K562 (cell line): Measurements from ENCODE around the gene ATG13. TPM values are rescaled to one million over a fixed set of nuclear protein-coding genes. Genes with fewer than 3 reads are reported as not detected.

ENCODE experiments used
- BCL6 ChIP-seq: fragments of 250-450 bp; sonication (Bioruptor Pico); IDR thresholded peaks from 2 replicates; pipeline ENCODE4 v1.4.0; 2020
- HLTF ChIP-seq: fragments of 450-650 bp; IDR thresholded peaks from 2 replicates; pipeline ENCODE4 v1.6.1; 2016
- HMGN3 ChIP-seq: IDR thresholded peaks from 2 replicates; pipeline ENCODE4 v1.6.1; 2011; ENCODE audit warnings: borderline replicate concordance, low read depth, mild to moderate bottlenecking, mixed read lengths, low read length; ENCODE audit not compliant: insufficient read length; ENCODE audit errors: extremely low read depth
- KAT2B ChIP-seq: IDR thresholded peaks from one replicate; pipeline ENCODE4 v1.6.1; 2012; ENCODE audit warnings: low read depth, mild to moderate bottlenecking, control low read depth, inconsistent platforms, low read length, moderate library complexity
- KDM1A ChIP-seq, 2 experiments: fragments of 450-650 bp; IDR thresholded peaks; 2 replicates each; pipeline ENCODE4 v1.6.1; 2016; ENCODE audit warnings: mild to moderate bottlenecking in 2 of 2
- NONO ChIP-seq, 2 experiments: fragments of 200-400 bp in 1 of 2; fragments of 450-650 bp in 1 of 2; formaldehyde crosslinking in 1 of 2; IDR thresholded peaks; 2 replicates each; pipeline ENCODE4 v1.6.1; 2017; ENCODE audit warnings: low read depth in 2 of 2, mild to moderate bottlenecking in 2 of 2, moderate library complexity in 2 of 2, low read length in 1 of 2
- NR2C1 ChIP-seq, 2 experiments: fragments of 450-650 bp; IDR thresholded peaks; 2 replicates each; pipeline ENCODE4 v1.6.1; 2017; ENCODE audit warnings: mild to moderate bottlenecking in 2 of 2, antibody characterized with exemption in 1 of 2, inconsistent platforms in 1 of 2, missing compliant biosample characterization in 1 of 2, missing genetic modification characterization in 1 of 2
- POLR3A ChIP-seq: IDR thresholded peaks from 2 replicates; pipeline ENCODE4 v1.6.1; 2011; ENCODE audit warnings: borderline replicate concordance, mild to moderate bottlenecking, moderate library complexity; ENCODE audit not compliant: insufficient read length, insufficient read depth; ENCODE audit errors: extremely low read depth
- PTBP1 ChIP-seq: fragments of 200-400 bp; formaldehyde crosslinking; IDR thresholded peaks from 2 replicates; pipeline ENCODE4 v1.6.1; 2017; ENCODE audit warnings: low read depth, low read length
- RNF2 ChIP-seq: sonication (generic); IDR thresholded peaks from 2 replicates; pipeline ENCODE4 v1.6.1; 2016
- SAFB2 ChIP-seq: fragments of 200-400 bp; formaldehyde crosslinking; IDR thresholded peaks from 2 replicates; pipeline ENCODE4 v1.6.1; 2018; ENCODE audit warnings: borderline replicate concordance, low read length, low read depth, moderate library complexity; ENCODE audit not compliant: severe bottlenecking
- SMARCE1 ChIP-seq: fragments of 450-650 bp; IDR thresholded peaks from 2 replicates; pipeline ENCODE4 v1.7.1; 2016; ENCODE audit warnings: mild to moderate bottlenecking
- TFAM ChIP-seq: fragments of 250-450 bp; sonication (Bioruptor Pico); conservative IDR thresholded peaks from 2 replicates; pipeline ENCODE4 v1.5.0; 2021; ENCODE audit warnings: mild to moderate bottlenecking, moderate library complexity
- ZBTB17 ChIP-seq: fragments of 450-650 bp; formaldehyde crosslinking; IDR thresholded peaks from 2 replicates; pipeline ENCODE4 v1.4.0; 2020; ENCODE audit warnings: mild to moderate bottlenecking
- ZFX ChIP-seq: sonication (generic); formaldehyde crosslinking; IDR thresholded peaks from 2 replicates; pipeline ENCODE4 v1.8.0; 2022; ENCODE audit warnings: mild to moderate bottlenecking, missing genetic modification reagents, moderate library complexity
- ZNF384 ChIP-seq: IDR thresholded peaks from 2 replicates; pipeline ENCODE4 v1.6.1; 2012; ENCODE audit warnings: low read depth, low read length, improper control_type of control experiment
- ZNF766 ChIP-seq: fragments of 200-800 bp; sonication (Bioruptor generic); conservative IDR thresholded peaks from 2 replicates; pipeline ENCODE4 v1.6.1; 2016; ENCODE audit warnings: missing genetic modification characterization, missing compliant biosample characterization
- polyA plus RNA-seq, 8 experiments: library from polyadenylated mRNA; depleted of rRNA in 4 of 8; stranded (reverse) in 5 of 8; unstranded in 3 of 8; fragments of >200 nt; fragmentation: Nextera tagmentation in 2 of 8; fragmentation: Illumina TruSeq in 1 of 8; extraction: Ambion mirVana in 2 of 8; extraction: Trizol in 1 of 8; gene quantifications; 2 replicates each; pipeline versions ENCODE4 v1.2.1 to v1.2.3, GENCODE V29; 2011 to 2014; ENCODE audit warnings: inconsistent platforms in 1 of 8, missing spikeins in 1 of 8
- total RNA-seq, 7 experiments: library from RNA; depleted of rRNA in 6 of 7; stranded (reverse); fragments of >200 nt in 6 of 7; fragmentation: Illumina TruSeq in 2 of 7; extraction: Trizol in 2 of 7; gene quantifications; 2 replicates each; pipeline versions ENCODE4 v1.2.1 to v1.2.3, GENCODE V29; 2011 to 2021; ENCODE audit warnings: low replicate concordance in 1 of 7
- TF ChIP-seq, protein P1 (sequence below), 2 experiments: IDR thresholded peaks; 2 replicates each; pipeline ENCODE4 v1.6.1; 2011; ENCODE audit warnings: borderline replicate concordance in 1 of 2, control low read depth in 1 of 2, low read depth in 1 of 2, low read length in 1 of 2, mild to moderate bottlenecking in 1 of 2, mixed read lengths in 1 of 2, moderate library complexity in 1 of 2; ENCODE audit not compliant: insufficient read depth in 1 of 2, insufficient read length in 1 of 2, poor library complexity in 1 of 2, severe bottlenecking in 1 of 2; ENCODE audit errors: extremely low read depth in 1 of 2
- TF ChIP-seq, protein P2 (sequence below): sonication (generic); IDR thresholded peaks from 2 replicates; pipeline ENCODE4 v1.6.1; 2016
- TF ChIP-seq, protein P3 (sequence below): sonication (generic); formaldehyde crosslinking; IDR thresholded peaks from 2 replicates; pipeline ENCODE4 v1.8.1; 2023; ENCODE audit warnings: mild to moderate bottlenecking, missing genetic modification reagents, moderate library complexity
- TF ChIP-seq, protein P4 (sequence below): fragments of 250-450 bp; sonication (Bioruptor Pico); IDR thresholded peaks from 2 replicates; pipeline ENCODE4 v1.4.0; 2020; ENCODE audit warnings: mild to moderate bottlenecking
- TF ChIP-seq, protein P5 (sequence below): sonication (generic); formaldehyde crosslinking; IDR thresholded peaks from 2 replicates; pipeline ENCODE4 v1.8.0; 2022; ENCODE audit warnings: mild to moderate bottlenecking, missing genetic modification reagents

ATG13 gene
- total and polyA plus RNA-seq, 9 of the 15 experiments (the other 6 are each of a cell fraction or from before 2014, with no cell fraction given): 13.1 to 61.5 (median 36.5) TPM

DNA sequence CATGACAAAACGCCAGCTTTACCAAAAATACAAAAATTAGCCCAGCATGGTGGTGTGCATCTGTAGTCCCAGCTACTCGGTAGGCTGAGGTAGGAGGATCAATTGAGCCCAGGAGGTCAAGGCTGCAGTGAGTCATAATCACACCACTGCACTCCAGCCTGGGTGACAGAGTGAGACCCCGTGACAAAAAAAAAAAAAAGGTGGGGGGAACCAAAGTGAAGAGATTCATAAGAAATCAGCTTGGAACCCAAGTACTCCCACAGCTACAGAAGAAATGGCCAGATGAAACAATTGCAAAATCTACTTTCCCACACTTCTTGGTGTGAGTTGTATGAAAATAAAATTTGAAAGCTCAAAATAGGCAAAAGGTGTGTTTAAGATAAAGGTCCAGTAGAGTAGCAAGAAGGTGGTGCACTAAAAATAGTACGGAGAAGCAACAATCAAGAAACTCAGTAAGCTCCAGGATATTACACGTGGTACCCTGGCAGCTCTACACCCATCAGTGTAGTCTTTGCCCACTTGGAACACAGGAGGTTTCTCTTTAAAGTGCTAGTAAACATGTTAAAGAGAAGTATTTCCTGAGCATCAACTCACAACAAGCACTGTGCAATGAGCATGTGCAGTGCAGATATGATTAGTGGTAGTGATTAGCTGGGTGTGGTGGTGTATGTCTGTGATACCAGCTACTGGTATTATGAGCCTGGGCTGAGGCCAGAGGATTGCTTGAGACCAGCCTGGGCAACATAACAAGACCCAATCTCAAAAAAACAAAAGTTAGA, 5.6 kb upstream of the ATG13 start (continued):
- TF ChIP-seq, protein P1, sequence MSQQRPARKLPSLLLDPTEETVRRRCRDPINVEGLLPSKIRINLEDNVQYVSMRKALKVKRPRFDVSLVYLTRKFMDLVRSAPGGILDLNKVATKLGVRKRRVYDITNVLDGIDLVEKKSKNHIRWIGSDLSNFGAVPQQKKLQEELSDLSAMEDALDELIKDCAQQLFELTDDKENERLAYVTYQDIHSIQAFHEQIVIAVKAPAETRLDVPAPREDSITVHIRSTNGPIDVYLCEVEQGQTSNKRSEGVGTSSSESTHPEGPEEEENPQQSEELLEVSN (IDR thresholded peaks at IDR 0.05; ENCODE audit: borderline replicate concordance in 1 of 2, extremely low read depth in 1 of 2, insufficient read depth in 1 of 2, insufficient read length in 1 of 2, low read depth in 1 of 2, low read length in 1 of 2, poor library complexity in 1 of 2, severe bottlenecking in 1 of 2): no peak
- no peak for TF ChIP-seq TFAM (CRISPR knock-in tag)
- TF ChIP-seq, protein P2, sequence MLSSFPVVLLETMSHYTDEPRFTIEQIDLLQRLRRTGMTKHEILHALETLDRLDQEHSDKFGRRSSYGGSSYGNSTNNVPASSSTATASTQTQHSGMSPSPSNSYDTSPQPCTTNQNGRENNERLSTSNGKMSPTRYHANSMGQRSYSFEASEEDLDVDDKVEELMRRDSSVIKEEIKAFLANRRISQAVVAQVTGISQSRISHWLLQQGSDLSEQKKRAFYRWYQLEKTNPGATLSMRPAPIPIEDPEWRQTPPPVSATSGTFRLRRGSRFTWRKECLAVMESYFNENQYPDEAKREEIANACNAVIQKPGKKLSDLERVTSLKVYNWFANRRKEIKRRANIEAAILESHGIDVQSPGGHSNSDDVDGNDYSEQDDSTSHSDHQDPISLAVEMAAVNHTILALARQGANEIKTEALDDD: peak; percentile 52; the same call in 1 of the 2 replicates
- no peak for TF ChIP-seq ZNF766 (CRISPR knock-in tag)
- TF ChIP-seq ZNF384: peak; percentile 69; the same call in 1 of the 2 replicates
- TF ChIP-seq RNF2: no peak
- TF ChIP-seq NONO (IDR thresholded peaks at IDR 0.05; ENCODE audit: low read depth in 2 of 2, low read length in 1 of 2): no peak
- TF ChIP-seq, protein P3, sequence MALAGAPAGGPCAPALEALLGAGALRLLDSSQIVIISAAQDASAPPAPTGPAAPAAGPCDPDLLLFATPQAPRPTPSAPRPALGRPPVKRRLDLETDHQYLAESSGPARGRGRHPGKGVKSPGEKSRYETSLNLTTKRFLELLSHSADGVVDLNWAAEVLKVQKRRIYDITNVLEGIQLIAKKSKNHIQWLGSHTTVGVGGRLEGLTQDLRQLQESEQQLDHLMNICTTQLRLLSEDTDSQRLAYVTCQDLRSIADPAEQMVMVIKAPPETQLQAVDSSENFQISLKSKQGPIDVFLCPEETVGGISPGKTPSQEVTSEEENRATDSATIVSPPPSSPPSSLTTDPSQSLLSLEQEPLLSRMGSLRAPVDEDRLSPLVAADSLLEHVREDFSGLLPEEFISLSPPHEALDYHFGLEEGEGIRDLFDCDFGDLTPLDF: no peak
- TF ChIP-seq KAT2B: no peak
- no peak for TF ChIP-seq ZBTB17 (CRISPR knock-in tag)
- no peak for TF ChIP-seq HMGN3
- TF ChIP-seq, protein P4, sequence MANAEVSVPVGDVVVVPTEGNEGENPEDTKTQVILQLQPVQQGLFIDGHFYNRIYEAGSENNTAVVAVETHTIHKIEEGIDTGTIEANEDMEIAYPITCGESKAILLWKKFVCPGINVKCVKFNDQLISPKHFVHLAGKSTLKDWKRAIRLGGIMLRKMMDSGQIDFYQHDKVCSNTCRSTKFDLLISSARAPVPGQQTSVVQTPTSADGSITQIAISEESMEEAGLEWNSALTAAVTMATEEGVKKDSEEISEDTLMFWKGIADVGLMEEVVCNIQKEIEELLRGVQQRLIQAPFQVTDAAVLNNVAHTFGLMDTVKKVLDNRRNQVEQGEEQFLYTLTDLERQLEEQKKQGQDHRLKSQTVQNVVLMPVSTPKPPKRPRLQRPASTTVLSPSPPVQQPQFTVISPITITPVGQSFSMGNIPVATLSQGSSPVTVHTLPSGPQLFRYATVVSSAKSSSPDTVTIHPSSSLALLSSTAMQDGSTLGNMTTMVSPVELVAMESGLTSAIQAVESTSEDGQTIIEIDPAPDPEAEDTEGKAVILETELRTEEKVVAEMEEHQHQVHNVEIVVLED: no peak
- TF ChIP-seq ZFX (CRISPR knock-in tag): no peak
- no peak for TF ChIP-seq NR2C1 (IDR thresholded peaks at IDR 0.05)
- no peak for TF ChIP-seq NR2C1 (tag; IDR thresholded peaks at IDR 0.05)
- TF ChIP-seq, protein P5, sequence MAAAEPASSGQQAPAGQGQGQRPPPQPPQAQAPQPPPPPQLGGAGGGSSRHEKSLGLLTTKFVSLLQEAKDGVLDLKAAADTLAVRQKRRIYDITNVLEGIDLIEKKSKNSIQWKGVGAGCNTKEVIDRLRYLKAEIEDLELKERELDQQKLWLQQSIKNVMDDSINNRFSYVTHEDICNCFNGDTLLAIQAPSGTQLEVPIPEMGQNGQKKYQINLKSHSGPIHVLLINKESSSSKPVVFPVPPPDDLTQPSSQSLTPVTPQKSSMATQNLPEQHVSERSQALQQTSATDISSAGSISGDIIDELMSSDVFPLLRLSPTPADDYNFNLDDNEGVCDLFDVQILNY: no peak
- no peak for TF ChIP-seq POLR3A
- TF ChIP-seq SAFB2: no peak
- no peak for TF ChIP-seq BCL6
- TF ChIP-seq KDM1A (IDR thresholded peaks at IDR 0.05): peak; percentile 54 to 60; a peak in 2 of 4 replicates
- TF ChIP-seq HLTF: no peak
- no peak for TF ChIP-seq PTBP1
- peak; percentile 49 for TF ChIP-seq SMARCE1
